Activated CD4-positive, CD25-positive, alpha-beta regulatory T cell treated with anti-CD3 and anti-CD28 coated beads, Interleukin-2, amount 50 U/mL, for 24 hours (primary cell): ENCODE measurements around the gene PSMB7.

ENCODE experiments used
- ATAC-seq, 2 donors: fragments of 150-1000 bp; cut with Tn5 transposase; one replicate each; pipeline ENCODE4 v1.10.0; 2021; ENCODE audit warnings: mild to moderate bottlenecking in 1 of 2, moderate library complexity in 1 of 2

Gene PSMB7

DNA sequence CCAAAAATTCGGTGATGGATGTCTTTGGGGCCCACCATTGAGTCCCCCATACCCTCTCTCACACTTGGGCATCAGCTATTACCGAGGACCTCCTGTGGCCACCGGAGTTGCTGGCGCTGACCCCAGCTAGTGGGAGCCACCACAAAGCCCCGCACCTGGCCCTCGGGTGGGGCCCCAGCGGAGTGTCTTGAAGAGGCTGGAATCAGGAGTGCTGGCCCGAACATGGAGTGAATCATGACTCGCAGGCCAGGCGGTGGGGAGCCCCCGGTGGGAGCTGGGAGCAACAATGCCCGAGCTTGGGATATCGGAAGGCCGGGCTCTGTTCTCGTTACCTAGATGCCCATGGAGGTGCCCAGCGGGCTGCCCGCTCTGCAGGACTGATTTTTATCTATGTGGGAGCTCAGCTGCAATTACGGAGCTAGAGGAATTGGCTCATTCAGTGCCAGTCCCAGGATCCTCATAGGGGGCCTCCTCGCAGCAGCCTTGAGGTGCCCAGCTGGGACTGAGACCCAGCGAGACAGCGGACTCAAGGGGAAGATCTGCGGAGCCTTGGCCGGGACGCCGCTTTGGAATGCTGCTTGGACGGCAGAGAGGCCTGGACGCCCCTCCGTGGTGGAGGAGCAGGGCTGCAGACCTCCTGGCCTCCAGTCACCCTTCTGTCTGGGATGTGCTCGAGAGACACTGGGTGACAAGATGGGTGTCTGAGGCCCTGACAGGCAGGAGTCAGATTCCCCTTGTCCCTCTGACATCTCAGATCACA, 70.8 kb downstream of the PSMB7 start:
- ATAC-seq, result no peak

DNA sequence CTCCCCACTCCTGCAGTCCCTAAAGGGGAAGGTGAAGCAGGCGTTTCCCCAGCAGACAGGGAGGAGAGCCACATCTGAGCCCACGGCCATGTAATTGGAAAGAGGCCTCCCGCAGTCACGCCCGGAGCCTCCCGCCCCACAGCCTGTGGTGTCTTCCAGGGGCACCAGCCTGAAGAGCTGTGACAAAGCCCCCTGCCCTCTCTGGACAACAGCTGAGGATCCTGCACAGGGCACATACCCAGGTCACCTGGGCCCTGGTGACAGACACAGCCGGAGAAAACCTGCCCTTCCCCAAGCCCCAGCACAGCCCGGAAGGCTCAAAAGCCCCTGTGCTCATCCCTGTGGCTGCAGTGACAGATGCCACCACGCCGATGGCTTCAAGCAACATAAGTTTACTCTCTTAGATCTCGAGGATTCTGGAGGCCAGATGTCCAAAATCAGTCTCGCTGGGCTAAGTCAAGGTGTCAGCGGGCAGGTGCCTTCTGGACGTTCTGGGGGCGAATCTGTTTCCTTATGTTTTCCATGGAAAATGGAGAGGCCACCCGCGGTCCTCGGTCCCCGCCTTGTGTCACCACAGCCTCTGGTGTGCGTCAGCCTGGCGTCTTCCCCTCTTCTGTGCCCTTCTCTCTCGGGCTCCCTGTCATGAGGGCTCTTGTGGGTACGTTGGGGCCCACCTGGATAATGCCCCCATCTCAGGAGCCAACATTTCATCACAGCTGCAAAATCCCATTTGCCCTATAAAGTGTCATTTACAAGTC, 71.5 kb downstream of the PSMB7 start:
- no peak for ATAC-seq

DNA sequence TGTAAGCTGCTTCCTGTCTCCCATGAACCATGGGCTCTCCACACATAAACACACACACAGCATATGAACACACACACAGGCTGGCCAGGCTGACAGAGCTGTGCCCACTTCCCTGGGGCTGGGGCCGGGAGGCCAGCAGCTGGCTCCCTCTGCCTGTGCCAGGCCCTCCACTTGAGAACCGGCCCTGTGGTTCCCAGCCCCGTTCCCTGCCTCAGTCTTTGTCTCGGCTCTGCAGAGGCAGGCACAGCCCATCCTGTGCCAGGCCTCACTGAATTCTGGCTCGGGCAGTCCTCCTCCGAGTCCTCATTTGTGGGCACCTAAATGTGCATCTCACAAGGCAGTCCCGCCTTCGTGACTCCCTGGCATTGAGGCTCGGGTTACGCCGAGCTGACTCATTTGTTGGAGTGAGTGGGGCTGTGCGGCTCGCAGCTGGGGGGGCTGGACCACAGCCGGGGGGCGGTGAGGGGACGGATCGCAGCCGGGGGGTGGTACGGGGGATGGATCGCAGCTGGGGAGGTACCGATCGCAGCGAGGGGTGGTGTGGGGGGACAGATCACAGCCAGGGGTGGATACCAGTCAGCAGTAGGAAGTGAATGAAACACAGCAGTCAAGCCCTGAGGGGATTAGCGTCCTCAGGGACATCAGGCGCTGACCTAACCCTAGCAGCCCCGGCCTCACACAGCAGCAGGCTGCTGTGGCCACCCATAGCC, 72.3 kb downstream of the PSMB7 start:
- ATAC-seq, result no peak

DNA sequence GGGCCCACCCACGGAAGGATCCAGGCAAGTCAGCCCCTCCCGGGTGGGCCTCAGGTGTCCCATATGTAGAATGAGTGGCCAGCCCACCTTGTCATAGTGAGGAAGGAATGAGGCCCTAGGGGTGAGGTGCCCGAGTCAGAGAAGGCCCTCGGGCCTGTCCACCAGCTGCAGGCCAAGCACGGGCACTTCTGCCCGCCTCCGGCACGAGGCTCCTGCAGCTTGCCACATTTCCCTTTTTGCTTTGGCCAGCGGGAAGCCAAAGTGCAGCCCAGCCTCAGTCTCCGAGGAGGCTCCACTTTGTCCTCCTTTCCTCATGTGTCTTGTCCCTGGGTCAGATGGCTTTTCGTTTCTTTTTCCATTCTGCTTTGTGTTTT, 72.9 kb downstream of the PSMB7 start:
- ATAC-seq, result no peak

DNA sequence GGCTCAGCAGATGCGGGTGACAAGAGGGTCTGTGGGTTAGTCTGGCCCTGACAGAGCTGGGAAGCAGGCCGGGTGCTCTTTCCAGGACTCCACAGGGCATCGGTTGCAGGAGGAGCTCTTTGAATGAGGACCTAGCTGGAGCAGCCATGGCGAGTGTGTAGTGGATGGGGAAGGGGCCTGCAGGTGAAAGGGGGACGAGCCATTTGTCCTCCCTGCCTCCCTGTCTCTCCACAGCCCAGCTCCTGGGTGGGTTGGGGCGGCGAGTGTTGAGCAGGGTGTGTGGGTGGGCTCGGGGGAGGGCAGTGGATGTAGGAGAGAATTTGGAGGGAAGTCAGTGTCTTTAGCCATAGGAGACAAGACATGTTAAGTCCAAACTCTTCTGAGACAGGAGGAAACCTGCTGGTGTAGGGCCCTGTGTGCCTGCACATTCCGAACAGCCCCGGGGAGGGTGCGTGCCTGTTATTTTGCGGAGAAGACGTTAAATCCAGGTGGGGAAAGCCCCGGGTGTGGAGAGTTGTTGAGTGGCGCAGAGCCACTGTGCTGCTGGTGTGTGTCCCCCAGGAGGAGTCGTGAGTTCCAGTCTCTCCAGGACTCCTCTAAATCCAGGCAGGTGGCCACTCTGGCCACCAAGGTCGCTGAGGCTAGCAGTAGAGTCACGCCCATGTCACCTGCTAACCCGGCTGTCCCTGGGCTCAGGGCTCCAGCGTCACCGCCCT, 73.6 kb downstream of the PSMB7 start:
- ATAC-seq, result no peak

DNA sequence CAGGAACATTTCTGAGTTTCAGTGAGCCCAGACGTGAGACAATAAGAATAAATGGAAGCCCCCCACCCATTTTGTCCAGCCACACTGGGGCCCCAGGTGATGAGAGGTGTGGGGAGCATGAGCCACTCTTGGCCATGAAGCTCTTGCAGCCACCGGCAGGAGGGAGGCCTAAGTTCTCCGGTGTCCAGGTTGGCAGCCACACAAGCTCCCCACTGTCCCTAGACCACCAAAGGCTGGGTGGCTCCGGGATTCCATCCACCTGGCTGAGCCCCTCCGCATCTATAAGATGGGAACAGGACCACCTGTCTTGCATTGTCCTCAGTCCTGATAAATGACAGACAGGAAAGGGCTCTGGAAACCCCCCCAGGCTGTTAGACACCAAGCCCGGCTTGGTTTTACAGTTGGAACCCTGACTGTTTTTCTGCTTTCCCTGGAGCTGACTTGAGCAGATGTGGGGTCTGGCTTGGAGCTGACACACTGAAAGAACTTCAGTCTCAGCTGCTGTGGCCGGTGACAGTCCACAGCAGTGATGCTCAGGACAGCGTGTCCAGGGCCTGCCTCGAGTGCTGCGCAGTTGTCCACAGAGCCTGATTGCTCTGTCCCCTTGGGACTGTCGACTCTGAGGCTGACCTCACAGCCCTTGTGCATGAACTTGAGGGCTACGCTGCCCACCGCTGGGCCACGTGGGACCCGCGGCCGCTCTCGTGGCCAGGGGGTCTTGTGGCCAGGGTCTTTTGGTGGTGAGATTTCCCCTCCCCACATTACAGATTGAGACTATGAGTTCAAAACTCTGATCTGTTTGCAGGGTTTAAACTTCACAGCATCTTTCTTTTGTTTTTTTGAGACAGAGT, 74.8 kb downstream of the PSMB7 start:
- ATAC-seq, result no peak

DNA sequence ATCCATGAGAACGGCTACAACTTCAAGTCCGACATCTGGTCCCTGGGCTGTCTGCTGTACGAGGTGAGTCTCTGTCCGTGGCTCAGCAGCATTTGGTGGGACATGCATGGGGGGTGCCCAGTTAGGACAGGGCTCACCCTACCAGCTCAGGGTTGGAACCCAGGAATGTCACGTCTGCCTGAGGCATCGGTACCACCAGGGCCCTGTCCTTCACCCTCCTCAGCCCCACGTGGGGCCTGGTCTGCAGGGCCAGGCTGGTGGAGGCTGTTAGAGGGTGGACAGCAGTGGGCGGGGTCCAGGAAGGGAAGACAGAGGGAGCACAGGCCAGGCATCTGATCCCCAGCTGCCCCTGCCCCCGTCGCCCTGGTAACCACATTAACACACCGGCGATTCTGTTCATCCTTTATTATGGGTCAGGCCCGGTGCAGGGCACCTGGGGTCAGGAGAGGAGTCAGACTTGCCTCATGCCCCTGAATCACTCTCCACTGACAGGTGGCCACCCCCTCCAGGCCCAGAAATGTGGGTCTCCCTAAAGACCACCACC, 75.6 kb downstream of the PSMB7 start:
- ATAC-seq, result no peak

DNA sequence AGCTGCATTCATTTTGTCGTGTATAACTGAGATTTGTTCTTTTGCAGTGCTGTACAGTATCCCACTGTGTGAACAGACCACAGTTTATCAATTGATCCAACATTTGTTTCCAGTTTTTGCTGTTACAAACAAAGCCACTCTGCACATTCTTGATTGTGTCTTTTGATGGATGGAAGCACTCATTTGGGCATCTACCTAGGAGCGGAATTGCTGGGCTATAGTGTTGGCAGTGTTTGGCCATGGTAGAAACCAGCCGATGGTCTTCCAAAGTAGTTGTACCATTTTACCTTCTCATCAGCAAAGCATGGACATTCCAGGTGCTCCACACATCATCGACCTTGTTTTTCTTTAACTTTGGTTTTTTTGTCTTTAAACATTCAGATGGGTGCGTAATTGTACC, 77.7 kb downstream of the PSMB7 start:
- ATAC-seq, result no peak

DNA sequence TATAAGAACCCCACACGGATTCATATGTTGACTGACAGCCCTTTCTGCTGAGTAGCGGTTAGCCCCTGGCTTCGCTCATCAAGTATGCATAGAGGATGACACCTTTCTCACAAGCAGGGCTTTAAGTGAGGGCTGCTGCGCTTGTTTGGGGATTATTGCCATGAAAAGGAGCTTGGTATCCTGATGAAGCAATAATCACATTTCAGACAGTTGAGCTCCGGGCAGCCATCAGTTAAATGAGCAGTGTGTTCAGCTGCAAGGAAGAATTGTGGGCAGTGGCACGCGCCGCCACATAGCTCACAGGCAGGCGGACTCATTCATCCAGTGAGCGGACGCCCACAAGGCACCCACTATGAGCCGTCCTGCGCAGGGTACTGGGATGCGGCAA, 79.9 kb downstream of the PSMB7 start:
- no peak for ATAC-seq

DNA sequence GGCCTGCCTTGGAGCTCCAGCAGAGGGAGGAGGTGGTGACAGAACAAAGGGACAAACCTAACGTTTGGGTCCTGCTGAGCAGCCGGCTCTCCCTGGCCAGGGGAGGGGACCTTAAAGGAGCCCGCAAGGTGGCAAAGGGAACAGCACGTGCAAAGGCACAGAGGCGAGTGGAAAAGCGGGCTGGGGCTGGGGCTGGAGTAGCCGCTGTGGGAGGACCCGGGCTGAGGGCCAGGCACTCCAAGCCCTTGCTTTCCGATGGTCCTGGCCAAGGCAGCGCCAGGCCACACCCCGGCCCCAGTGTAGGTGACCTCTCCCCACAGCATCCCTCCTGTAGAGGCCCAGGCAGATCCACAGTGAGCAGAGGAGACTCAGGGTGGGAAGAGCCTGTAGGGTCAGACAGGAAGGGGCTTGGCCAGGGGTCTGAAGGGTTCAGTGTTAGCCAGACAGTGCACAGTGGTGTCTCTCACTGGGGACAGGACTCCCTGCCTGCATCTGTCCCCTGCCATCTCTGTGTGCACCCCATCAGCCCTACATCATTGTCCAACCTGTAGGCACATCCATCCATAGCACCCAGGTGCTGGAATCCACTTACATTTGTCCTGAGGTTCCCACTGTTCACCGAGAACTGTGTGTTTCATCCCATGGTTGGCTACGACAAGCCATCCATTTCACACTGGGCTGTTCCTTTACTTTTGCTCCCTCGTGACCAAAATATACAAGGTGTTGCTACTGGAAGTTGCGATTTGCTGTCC, 80.5 kb downstream of the PSMB7 start:
- no peak for ATAC-seq

DNA sequence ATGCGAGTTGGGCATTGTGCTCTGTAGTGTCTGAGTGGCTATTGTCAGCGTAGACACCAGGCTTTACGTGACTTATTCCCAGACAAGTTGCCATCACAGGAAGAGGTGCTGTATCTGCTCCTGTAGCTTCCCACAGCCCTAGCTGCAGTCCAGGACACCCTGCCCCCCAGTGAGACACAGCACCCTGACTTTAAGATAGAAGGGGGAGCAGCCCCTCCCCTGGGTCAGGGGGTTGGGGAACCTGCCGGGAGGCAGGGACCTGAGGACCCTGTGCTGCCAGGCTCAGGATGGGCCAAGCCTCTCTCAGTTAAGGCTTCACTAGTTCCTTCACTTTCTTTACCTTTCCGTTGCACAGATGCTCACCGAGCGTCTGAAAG, 82.1 kb downstream of the PSMB7 start:
- no peak for ATAC-seq

DNA sequence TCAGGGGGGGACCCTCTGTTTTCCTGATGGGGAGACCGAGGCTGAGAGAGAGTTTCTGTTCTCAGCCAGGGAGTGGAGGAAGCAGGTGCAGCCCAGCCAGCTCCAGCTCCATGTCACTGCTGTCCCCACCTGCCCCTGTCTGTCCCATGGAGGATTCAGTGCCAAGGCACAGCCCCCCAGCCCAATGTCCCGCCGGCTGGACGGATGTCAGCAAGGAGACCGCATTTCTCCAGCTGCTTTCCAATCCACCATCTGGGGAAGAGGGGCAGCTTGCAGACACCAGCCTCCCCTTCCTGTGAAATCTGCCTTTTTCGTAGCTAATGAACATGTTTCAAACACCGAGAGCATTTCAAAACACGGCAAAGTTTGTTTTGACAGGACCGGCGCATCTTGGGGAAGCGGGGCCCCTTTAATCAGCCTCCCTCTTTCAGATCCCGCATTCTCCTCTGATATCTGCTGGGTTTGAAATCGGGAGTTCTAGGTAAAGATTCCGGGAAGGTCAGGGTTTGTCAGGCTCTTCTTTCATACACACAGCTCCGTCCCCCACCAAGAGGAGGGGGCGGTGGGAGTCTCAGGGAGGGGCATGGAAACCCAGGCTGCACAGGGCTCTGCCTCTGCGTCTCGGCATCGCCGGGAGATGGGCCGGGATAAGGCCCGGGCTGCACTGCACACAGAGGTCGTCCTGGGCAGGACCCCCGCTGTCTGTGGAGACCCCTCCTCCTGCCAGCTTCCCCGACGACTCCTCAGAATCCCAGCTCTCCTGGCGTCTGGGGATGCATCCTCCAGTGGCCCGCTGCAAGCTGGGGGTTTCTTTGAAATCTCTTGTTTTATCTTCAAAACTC, 82.7 kb downstream of the PSMB7 start:
- no peak for ATAC-seq

DNA sequence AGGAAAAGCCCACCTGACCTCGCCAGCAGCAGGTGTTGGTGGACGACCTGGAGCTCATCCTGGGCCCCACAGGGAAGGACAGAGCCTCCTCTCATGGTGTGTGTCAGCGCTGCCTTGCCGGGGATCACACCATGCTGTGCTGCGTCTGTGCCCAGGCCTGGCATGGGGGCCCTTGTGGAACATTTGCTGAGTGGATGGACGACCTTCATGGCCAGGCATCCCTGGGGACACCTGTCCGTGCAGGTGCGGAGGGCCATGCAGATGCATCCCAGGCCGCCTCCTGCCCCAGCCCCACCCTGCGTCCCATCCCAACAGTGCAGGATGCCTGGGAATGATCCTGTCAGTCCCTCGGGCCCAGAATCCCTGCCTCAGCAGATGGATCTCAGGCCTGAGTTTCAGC, 83.7 kb downstream of the PSMB7 start:
- no peak for ATAC-seq

DNA sequence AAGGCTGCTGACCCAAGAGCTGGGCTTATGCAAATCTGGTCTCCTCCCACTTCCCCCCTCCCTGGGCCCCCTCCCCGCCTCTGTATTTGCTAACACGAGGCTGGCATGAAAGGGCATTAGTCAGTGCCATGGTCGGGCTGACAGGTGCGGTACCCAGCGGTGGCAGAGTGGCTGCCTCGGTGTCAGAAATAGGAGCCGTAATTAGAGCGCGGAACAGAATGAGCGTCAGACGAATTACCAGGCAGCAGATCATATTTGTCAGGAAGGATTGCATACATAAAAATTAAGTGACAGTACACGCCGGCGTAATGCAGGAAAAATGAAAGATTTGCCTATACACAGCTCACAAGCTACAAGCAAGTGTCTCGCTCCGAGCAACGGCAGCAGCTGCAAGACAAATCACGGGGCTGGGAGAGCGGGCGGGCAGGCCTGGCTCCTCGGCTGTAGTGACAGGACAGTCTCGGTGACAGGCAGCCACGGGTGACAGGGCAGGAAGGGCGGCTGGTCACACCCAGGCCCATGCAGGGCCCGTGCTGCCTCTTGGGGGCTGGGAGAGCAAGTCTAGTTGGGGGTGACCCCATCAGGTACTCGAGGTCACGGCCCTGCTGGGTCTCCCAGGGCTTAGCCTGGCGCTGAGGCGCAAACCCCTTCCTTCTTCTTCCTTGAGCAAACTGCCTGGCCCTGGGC, 85.1 kb downstream of the PSMB7 start:
- ATAC-seq, result no peak

DNA sequence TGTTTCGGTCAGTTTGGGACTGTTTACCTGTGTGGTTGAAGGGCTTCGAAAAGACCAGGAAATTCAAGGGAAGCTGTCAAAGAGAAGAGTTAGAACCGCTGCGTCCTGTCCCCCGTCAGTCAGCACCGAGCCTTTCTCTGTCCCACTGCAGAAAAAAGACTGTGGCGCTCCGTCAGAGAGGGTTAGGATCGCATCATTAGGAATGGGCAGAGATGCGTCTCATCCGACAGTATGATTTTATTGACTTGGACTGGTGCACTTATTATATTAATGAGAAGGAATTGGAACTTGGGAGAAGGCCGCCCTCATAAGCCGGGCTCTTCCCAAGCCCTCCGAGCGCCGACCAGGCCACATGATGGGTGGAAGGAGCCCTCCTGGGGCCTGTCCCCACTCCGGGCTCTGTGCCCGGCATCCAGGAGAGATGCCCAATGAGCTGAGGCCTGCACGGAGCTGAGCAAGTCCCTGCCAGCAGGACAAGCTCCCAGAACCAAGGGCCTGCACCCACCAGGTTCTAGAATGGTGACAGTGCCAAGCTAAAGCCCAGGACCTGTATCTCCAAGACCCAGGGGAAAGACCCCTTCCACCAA, 85.9 kb downstream of the PSMB7 start:
- ATAC-seq, result no peak

DNA sequence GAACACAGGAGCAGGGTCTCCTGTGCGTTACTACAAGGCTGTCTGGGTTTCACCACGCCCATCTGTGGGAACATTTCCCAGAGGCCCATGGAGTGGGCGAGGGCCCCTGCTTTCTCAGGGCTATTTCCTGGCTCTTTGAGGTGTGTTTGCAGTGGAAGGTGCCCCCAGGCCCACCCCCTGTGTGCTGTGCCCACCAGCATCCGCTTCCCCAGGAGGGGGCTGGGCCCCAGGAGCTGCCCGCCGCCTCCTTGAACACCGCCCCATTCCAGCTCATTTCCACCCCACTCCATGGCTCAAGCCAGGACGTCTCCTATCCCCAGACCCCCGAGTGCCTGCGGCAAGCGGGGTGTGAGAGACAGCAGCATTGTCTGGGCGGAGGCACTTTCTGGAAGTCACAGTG, 87.0 kb downstream of the PSMB7 start:
- ATAC-seq, result no peak

DNA sequence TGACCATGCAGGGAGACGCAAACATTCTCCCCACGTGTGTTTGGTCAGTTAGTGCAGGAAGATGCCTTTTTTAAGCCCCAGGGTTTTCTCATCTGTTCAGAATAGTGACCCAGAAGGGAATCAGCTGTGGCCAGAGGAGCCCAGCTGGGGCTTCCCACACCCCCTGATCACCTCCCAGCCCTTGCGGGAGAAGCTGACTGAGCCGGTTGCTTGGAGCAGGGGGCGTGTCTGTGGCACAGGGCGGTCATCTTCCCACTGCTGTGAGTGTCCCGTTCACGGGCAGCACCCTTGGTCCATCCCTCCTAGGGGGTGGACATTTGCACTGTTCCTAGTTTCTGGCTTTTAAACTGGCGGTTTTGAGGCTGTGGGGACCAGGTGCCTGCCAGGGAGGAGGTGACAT, 87.8 kb downstream of the PSMB7 start:
- ATAC-seq, result no peak

DNA sequence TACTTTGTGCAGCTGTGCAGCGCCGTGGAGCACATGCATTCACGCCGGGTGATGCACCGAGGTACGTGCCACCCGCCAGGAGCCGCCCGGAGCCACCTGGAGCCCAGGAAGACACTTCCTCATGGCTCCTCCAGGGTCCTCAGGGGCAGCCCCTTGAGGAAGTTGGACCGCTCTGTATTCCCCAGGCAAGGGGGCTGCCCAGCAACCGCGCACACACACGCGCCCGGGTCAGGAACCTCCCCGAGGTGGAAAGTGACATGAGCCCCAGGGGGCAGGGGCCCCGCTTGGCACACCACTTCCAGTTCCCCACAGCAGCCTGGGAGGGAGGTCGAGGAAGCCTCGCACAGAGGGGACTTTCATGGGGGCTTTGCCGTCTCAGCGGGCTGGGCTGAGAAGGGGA, 88.9 kb downstream of the PSMB7 start:
- peak in 1 of 2 donors; percentile 10 for ATAC-seq

DNA sequence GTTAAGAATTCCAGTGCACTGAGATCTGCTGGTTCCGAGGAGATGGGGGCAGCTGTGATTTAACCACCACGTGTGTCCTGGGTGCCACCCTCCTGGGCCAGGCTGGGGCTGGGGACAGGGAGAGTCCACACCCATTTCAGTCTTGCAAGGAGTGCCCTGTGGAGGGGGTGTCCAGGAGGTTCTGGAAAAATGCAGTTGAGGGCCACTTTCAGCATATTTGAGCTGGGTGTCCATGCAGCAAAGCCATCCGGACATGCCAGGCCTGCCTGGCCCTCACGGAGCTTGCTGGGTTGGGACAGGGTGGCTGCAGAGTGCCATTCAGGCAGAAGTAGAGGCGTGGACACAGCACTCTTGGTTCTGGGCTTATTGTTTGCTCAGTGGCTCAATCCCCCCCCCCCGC, 89.4 kb downstream of the PSMB7 start:
- no peak for ATAC-seq
